IMR-90 (cell line): Measurements from ENCODE around the gene FBXL14. TPM values are rescaled to one million over a fixed set of nuclear protein-coding genes. Genes with fewer than 3 reads are reported as not detected.

Experiments used
- ATAC-seq: fragments of 200-7000 bp; cut with Tn5 transposase; 2 replicates; pipeline ENCODE4 v1.9.1; 2020; ENCODE audit warnings: low read depth, mild to moderate bottlenecking, moderate library complexity
- BruUV-seq: library from RNA; stranded (reverse); fragments of 400-500 nt; replicated peaks from 2 replicates; lab custom pipeline; 2021; lab: Mats Ljungman, UMichigan
- CTCF ChIA-PET: fragments of 300-600 bp; formaldehyde crosslinking; extraction: SDS; loops from one replicate; lab custom pipeline; 2021; ENCODE audit warnings: antibody characterized with exemption; lab: Yijun Ruan, JAX
- POLR2A ChIA-PET: fragments of 300-600 bp; sonication (Branson Sonifier 250); formaldehyde crosslinking; loops from one replicate; lab custom pipeline; 2022; ENCODE audit warnings: antibody characterized with exemption; ENCODE audit not compliant: unreplicated experiment; lab: Charles Lee
- DNase-seq: peaks from one replicate; pipeline ENCODE4 v3.0.0; 2013
- H2AFZ ChIP-seq: replicated peaks from 2 replicates; pipeline ENCODE3; 2013; ENCODE audit warnings: low read length, mild to moderate bottlenecking; ENCODE audit not compliant: poor library complexity
- H2AK5ac ChIP-seq: 2 replicates; pipeline ENCODE4 v1.6.1; 2013; ENCODE audit warnings: low read depth, low read length, inconsistent platforms
- H2AK9ac ChIP-seq: replicated peaks from 2 replicates; pipeline ENCODE3; 2013; ENCODE audit warnings: mild to moderate bottlenecking, low read depth, low read length, moderate library complexity; ENCODE audit not compliant: poor library complexity
- H2BK120ac ChIP-seq: 2 replicates; pipeline ENCODE4 v1.6.1; 2013; ENCODE audit warnings: low read depth, low read length, inconsistent platforms
- H2BK15ac ChIP-seq: 3 replicates; pipeline ENCODE4 v1.6.1; 2013; ENCODE audit warnings: low read depth, low read length, inconsistent platforms
- H2BK20ac ChIP-seq: 2 replicates; pipeline ENCODE4 v1.6.1; 2013; ENCODE audit warnings: low read depth, mild to moderate bottlenecking, inconsistent platforms, low read length, moderate library complexity
- H2BK5ac ChIP-seq: 2 replicates; pipeline ENCODE4 v1.6.1; 2013; ENCODE audit warnings: mild to moderate bottlenecking, low read depth, low read length, inconsistent platforms; ENCODE audit not compliant: poor library complexity, severe bottlenecking
- H3K14ac ChIP-seq: replicated peaks from 2 replicates; pipeline ENCODE4 v1.6.1; 2013; ENCODE audit warnings: low read depth, low read length, inconsistent platforms
- H3K18ac ChIP-seq: 2 replicates; pipeline ENCODE4 v1.6.1; 2013; ENCODE audit warnings: low read depth, low read length, control low read depth
- H3K23ac ChIP-seq: 2 replicates; pipeline ENCODE4 v1.6.1; 2013; ENCODE audit warnings: low read depth, low read length, inconsistent platforms
- H3K27ac ChIP-seq: 2 replicates; pipeline ENCODE4 v1.5.1; 2013; ENCODE audit warnings: mild to moderate bottlenecking, control low read depth, low read length; ENCODE audit not compliant: insufficient read depth
- H3K27me3 ChIP-seq: 2 replicates; pipeline ENCODE4 v1.6.1; 2013; ENCODE audit warnings: low read length; ENCODE audit not compliant: control insufficient read depth, insufficient read depth
- H3K36me3 ChIP-seq: 2 replicates; pipeline ENCODE4 v1.6.1; 2013; ENCODE audit warnings: low read length, mixed read lengths; ENCODE audit not compliant: control insufficient read depth, insufficient read depth
- H3K4ac ChIP-seq: 2 replicates; pipeline ENCODE4 v1.6.1; 2013; ENCODE audit warnings: low read depth, low read length, inconsistent platforms
- H3K4me1 ChIP-seq: 2 replicates; pipeline ENCODE4 v1.6.1; 2013; ENCODE audit warnings: low read length, mixed read lengths; ENCODE audit not compliant: control insufficient read depth, insufficient read depth
- H3K4me2 ChIP-seq: 2 replicates; pipeline ENCODE4 v1.6.1; 2013; ENCODE audit warnings: low read depth, mild to moderate bottlenecking, control low read depth, low read length, moderate library complexity
- H3K4me3 ChIP-seq: 2 replicates; pipeline ENCODE4 v1.5.1; 2013; ENCODE audit warnings: low read depth, mild to moderate bottlenecking, control low read depth, low read length, moderate library complexity; ENCODE audit not compliant: insufficient read depth
- H3K56ac ChIP-seq: 2 replicates; pipeline ENCODE4 v1.6.1; 2013; ENCODE audit warnings: low read length, inconsistent platforms; ENCODE audit not compliant: insufficient read depth; ENCODE audit errors: extremely low read depth
- H3K79me1 ChIP-seq, 2 experiments: 2 replicates each; pipeline ENCODE4 v1.6.1; 2013; ENCODE audit warnings: low read length in 2 of 2, inconsistent platforms in 1 of 2, low read depth in 1 of 2
- H3K9ac ChIP-seq: 2 replicates; pipeline ENCODE4 v1.6.1; 2013; ENCODE audit warnings: low read depth, low read length, control low read depth
- H3K9me1 ChIP-seq: 2 replicates; pipeline ENCODE4 v1.6.1; 2013; ENCODE audit warnings: low read length, inconsistent platforms; ENCODE audit not compliant: insufficient read depth
- H3K9me3 ChIP-seq: 2 replicates; pipeline ENCODE4 v1.6.1; 2013; ENCODE audit warnings: low read length; ENCODE audit not compliant: control insufficient read depth, insufficient read depth
- H4K20me1 ChIP-seq: 2 replicates; pipeline ENCODE4 v1.6.1; 2013; ENCODE audit warnings: low read length, inconsistent platforms; ENCODE audit not compliant: insufficient read depth
- H4K5ac ChIP-seq: 2 replicates; pipeline ENCODE4 v1.6.1; 2013; ENCODE audit warnings: mild to moderate bottlenecking, low read depth, low read length, control low read depth
- H4K8ac ChIP-seq, 2 experiments: 2 replicates each; pipeline ENCODE4 v1.6.1; 2013; ENCODE audit warnings: low read depth in 2 of 2, low read length in 2 of 2, control low read depth in 1 of 2, inconsistent platforms in 1 of 2
- H4K91ac ChIP-seq: 2 replicates; pipeline ENCODE4 v1.6.1; 2013; ENCODE audit warnings: low read depth, low read length, inconsistent platforms; ENCODE audit not compliant: insufficient read depth
- BHLHE40 ChIP-seq: fragments of 150-350 bp; IDR thresholded peaks from 2 replicates; pipeline ENCODE4 v1.6.1; 2016; ENCODE audit warnings: mild to moderate bottlenecking, low read depth, low read length
- FOS ChIP-seq: fragments of 150-350 bp; IDR thresholded peaks from 2 replicates; pipeline ENCODE4 v1.6.1; 2016; ENCODE audit warnings: low read depth, low read length
- MAZ ChIP-seq: IDR thresholded peaks from 2 replicates; pipeline ENCODE4 v1.6.1; 2012; ENCODE audit warnings: low read depth, mild to moderate bottlenecking, low read length, improper control_type of control experiment, moderate library complexity, borderline replicate concordance
- RAD21 ChIP-seq: IDR thresholded peaks from 2 replicates; pipeline ENCODE4 v1.6.1; 2012; ENCODE audit warnings: low read length, improper control_type of control experiment
- SMC3 ChIP-seq: fragments of 150-350 bp; IDR thresholded peaks from 2 replicates; pipeline ENCODE4 v1.6.1; 2016; ENCODE audit warnings: low read depth, mild to moderate bottlenecking, antibody characterized with exemption, low read length, moderate library complexity
- WGBS, 2 experiments: methylation state at CpG; one replicate each; pipeline versions ENCODE4 v1.1.5 to v1.1.7; 2013; ENCODE audit warnings: missing lambda C conversion rate in 2 of 2; ENCODE audit not compliant: insufficient read length in 1 of 2; ENCODE audit errors: extremely low coverage in 2 of 2; 5-methylcytosine and 5-hydroxymethylcytosine counted together
- dilution Hi-C: fragments of 300-500 bp; cut with HindIII; formaldehyde crosslinking; loops from one replicate; pipeline ENCODE4 v1.14.3; 2018; ENCODE audit warnings: low sequenced_read_pairs; ENCODE audit not compliant: unreplicated experiment
- in situ Hi-C: fragments of 300-500 bp; cut with MboI; formaldehyde crosslinking; loops from 3 replicates; pipeline ENCODE4 v1.14.3; 2019; ENCODE audit warnings: low sequenced_read_pairs, inconsistent platforms, mixed read lengths
- intact Hi-C: fragments of 100-400 bp; cut with micrococcal nuclease; formaldehyde crosslinking; loops from 2 replicates; pipeline ENCODE4 v1.10.0; 2022
- polyA plus RNA-seq, 3 experiments: library from polyadenylated mRNA; depleted of rRNA; stranded (reverse); fragments of >200 nt; gene quantifications; 2 replicates each; pipeline ENCODE4 v1.2.3, GENCODE V29; 2012; ENCODE audit warnings: low replicate concordance in 1 of 3
- total RNA-seq: library from RNA; depleted of rRNA; stranded (reverse); fragments of >200 nt; gene quantifications from 2 replicates; pipeline ENCODE4 v1.2.3, GENCODE V29; 2012

FBXL14 gene
- total and polyA plus RNA-seq, 2 of the 4 experiments (the other 2 are of a cell fraction): 4.7 to 7.3 TPM

DNA sequence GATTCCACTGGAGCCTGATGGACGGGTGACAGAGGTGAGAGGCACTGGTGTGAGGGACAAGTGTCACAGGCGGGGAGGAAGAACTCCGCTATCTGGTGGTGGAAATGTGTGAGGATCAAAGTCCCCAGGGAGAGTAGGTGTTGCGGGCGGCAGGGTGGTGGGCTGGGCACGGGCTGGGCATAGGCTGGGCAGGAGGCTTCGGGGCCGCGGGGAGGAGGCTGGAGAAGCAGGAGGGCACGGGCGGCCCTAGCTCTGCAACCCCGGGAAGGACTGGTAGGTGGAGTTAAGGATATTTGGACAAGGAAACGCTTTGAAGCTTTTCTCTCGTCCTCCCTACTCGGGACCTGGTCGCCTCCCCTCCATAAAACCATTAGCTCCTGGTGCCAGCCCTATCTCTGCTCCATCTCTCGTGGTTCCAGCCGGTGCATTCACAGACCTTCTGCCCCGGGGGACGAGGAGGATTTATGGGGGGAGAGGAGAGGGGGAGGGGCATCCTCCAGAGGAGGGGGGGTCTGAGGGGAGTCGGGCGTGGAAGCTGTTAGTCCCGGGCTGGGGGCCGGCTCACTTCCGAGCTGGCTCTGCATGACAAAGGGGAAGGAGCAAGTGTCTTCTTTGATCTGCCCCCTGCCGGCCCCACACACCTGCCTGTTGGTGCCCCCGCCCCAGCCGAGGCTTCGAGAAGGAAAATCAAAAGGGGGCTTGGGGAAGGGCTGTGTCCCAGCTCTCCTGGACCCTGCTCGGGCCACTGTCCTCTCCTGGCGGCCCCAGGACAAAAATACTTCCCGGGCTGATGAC lies 35.2 kb upstream of the FBXL14 start:
- dilution Hi-C loops (no loop called here), in situ Hi-C loops (no loop called here), intact Hi-C loops (loop anchor here (5.0 kb wide), 1 partner anchor 163 kb away; no protein-coding TSS in a partner anchor)
- peak overlapping the region; percentile 60 for H3K4me2 ChIP-seq
- H3K18ac ChIP-seq: peak overlapping the region; percentile 60
- H3K4me3 ChIP-seq: peak overlapping the region; percentile 5; the same call in 1 of the 2 replicates
- H2AK5ac ChIP-seq: peak overlapping the region; percentile 23; the same call in 1 of the 2 replicates
- no peak overlapping the region for H3K56ac ChIP-seq
- H3K9ac ChIP-seq: 0 out of 2 replicates have a peak overlapping the region, but pooled peaks have one; percentile 42
- H2BK5ac ChIP-seq: no peak overlapping the region
- ATAC-seq (no peak), DNase-seq (no peak)
- H4K5ac ChIP-seq: peak overlapping the region; percentile 49
- no peak for TF ChIP-seq SMC3
- TF ChIP-seq FOS: no peak
- no peak for TF ChIP-seq BHLHE40
- no peak for TF ChIP-seq RAD21
- TF ChIP-seq MAZ: no peak
- no TSS peak for BruUV-seq
- H2AK9ac ChIP-seq: peak overlapping the region; percentile 84
- H3K4me1 ChIP-seq: peaks cover 21% of the 10 kb centered on the region
- H4K20me1 ChIP-seq: peaks cover 13% of the 10 kb centered on the region
- 0 out of 2 replicates have a peak overlapping the region, but pooled peaks have one; percentile 14 for H2BK120ac ChIP-seq
- peak overlapping the region; percentile 59 for H2AFZ ChIP-seq
- CTCF ChIA-PET: no interaction called here
- no peak overlapping the region for H3K27ac ChIP-seq
- H3K14ac ChIP-seq: peak overlapping the region; percentile 17
- 0 out of 2 replicates have a peak overlapping the region, but pooled peaks have one; percentile 20 for H3K23ac ChIP-seq
- peak overlapping the region; percentile 64; the same call in 1 of the 3 replicates for H2BK15ac ChIP-seq
- peaks cover 3% of the 10 kb centered on the region for H3K9me1 ChIP-seq
- H3K9me3 ChIP-seq: no peaks in the 10 kb centered on the region
- peaks cover 13 to 66% of the 10 kb centered on the region in 2 experiments for H3K79me1 ChIP-seq
- POLR2A ChIA-PET: no interaction called here
- H2BK20ac ChIP-seq: no peak overlapping the region
- peak overlapping the region; percentile 38; the same call in 1 of the 2 replicates for H4K91ac ChIP-seq
- H3K4ac ChIP-seq: peak overlapping the region; percentile 59
- no peaks in the 10 kb centered on the region for H3K27me3 ChIP-seq
- H4K8ac ChIP-seq: peak overlapping the region in 1 of 2 experiments; percentile 51; a peak in 2 of 4 replicates
- WGBS, 2 experiments: 23% methylated on average over 10 of the region's 32 CpGs; no CpG with 5 or more reads in 1 of the 2 experiments
- H3K36me3 ChIP-seq: peaks cover 6% of the 10 kb centered on the region; the same call in 1 of the 2 replicates
